NCI-H345 (cell line): ENCODE data around the gene STYX.

Source experiments
- DNase-seq: peaks from one replicate; lab custom pipeline; 2025; lab: John Stamatoyannopoulos, UW

Gene STYX

GRCh38 chr14:52790011-52790755, 60.2 kb downstream of the STYX start:
- DNase-seq, result no peak

GRCh38 chr14:52790756-52791222, 60.8 kb downstream of the STYX start:
- no peak for DNase-seq

DNA sequence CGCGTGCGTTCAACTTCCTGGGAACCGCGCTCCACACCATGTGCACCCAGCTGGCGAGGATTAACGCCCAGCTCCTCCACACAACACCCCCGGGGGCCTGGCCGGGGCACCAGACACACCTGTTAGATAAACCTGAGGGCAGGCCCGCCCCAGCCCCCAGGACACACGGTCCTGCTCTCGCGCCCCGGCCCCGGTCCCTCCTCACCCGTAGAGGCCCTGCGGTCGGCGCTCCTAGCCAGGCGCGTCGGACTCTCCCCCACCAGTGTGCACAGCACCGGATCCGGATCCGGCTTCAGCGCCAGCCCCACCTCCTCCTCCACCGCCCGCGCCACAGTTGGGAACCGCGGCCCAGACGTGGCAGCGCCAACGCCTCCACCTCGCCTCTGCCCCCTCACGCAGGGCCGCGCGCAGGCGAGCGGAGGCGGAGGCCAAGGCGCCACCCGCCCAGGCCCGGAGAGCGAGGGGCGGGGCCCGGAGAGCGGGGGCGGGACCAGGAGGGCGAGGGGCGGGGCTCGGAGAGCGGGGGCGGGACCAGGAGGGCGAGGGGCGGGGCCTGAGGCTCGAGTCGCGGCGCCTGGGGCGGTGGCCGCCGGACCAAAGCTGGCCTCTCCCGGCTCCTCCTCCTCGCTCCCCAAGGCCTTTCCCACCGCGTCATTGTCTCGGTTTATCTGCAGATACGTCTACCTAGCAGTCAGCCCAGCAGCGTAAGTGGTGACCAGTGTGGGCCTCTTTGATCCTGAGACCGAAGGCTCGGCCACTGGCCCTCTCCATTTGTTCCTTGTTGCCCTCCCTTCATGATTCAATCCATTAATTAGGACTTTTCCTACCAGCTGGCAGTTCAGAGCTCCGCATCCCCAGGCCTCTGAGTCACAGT, 61.5 kb downstream of the STYX start, which contains the start of gene GNPNAT1:
Gene GNPNAT1, minus strand, starts transcription at position 385 of the 874 bp plus-strand sequence. CDS start 6,957 bp downstream, outside the sequence.
- peak; percentile 92 for DNase-seq

DNA sequence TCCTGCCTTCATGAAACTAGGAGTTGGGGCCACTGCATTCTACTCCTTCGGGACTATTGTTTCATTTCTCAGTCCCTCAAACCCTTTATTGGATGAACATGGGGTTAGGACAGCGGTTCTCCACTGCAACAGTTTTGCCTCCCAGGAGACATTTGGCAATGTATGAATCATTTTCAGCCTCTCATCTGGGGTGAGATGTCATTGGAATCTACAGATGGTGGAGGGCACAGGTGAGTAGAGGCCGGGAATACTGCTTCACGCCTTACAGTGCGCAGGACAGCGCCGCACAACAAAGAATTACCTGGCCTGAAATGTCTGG, 62.1 kb downstream of the STYX start:
- no peak for DNase-seq

- no peak for DNase-seq
Observed at GRCh38 chr14:52793061-52793460, 63.1 kb downstream of the STYX start.

GRCh38 chr14:52797653-52798052, 67.7 kb downstream of the STYX start:
- no peak for DNase-seq

GRCh38 chr14:52798826-52799225, 68.9 kb downstream of the STYX start:
- DNase-seq, result no peak

DNA sequence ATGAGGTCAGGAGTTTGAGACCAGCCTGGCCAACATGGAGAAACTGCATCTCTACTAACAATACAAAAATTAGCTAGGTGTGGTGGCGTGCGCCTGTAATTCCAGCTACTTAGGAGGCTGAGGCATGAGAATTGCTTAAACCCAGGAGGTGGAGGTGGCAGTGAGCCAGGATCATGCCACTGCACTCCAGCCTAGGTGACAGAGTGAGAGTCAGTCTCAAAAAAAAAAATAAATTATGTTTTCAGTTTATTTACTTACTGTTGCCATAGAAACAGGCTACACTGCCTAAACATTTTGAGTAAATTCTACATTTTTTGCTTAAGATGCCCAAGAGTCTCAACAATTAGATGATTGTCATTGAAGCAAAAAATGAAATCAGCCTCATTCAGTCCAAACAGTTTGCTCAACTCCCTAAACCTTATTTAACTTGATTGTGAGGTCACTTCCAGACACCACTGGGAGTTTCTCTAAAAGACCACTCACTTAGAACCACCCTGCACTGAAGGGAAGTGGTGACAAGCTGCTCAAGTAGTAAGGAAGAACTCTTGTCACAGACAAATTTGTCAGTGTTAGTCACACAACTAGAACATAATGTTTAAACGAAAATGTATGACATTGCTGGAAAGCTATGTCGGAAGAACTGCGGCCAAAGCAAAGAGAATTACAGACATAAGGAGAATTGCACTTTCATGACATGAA, 71.2 kb downstream of the STYX start:
- DNase-seq, result no peak

- DNase-seq, result no peak
Observed at GRCh38 chr14:52802597-52802996, 72.6 kb downstream of the STYX start.

DNA sequence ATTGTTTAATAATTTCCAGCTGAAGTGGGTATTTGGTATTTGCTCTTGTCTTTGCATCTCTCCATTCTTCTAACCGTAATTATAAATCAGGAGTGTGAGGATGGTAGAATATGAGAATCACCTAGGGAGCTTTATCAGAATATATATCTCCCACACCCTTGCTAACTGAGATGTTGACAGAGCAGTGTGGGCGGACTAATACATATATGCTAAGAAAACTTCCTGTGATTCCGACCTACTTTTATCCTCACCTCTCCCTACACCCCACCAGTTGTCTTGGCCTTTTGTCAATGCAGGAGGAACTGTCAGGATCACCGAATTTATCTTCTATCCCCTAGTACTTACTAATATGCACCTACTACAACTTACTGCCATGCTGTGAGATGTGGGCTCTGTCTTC, 76.1 kb downstream of the STYX start:
- no peak for DNase-seq

- no peak for DNase-seq
Observed at GRCh38 chr14:52808101-52808500, 78.1 kb downstream of the STYX start.

DNA sequence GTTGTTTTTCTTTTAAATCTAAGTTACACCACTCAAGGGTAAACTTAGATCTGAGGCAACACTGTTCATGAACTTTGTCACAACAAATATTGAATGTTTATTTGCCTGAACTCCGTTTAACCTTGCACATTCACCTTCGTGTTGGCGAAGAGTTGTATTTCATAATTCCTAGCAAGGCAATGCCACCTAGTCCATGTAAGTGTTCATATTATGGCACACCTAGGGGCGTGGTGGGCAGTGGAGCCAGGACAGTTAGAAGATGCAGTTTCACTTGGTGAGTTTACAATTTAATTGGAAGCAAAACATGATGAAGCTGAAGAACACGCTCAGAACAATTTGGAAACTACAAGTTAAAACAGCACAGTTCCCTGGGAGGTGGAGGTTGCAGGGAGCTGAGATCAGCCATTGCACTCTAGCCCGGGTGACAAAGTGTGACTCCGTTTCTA, 91.9 kb downstream of the STYX start:
- no peak for DNase-seq

DNA sequence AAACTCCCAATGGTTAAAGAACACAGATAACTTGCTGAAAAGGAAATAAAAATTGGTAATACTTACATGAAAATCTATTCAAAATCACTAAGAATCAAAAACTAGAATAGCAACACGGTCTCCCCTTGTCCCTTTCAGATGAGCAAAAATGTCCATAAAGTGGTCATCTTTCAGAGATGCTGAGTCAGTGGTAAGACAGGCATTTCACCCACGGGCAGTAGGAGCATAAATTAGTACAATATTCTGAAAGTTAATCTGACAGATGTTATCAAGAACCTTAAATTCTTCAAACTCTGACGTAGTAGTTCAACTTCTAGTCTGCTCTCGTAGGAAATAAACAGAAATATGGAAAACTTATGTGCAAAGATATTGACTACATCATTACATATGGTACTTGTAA, 94.5 kb downstream of the STYX start:
- DNase-seq, result no peak
